GM18867 (cell line): ENCODE data around the gene MCUR1.
A peak's percentile ranks its signal among the peaks of the same experiment; 100 is the strongest.
"Not testable (repeated sequence)": the region's sequence is repeated elsewhere in the genome, so short reads cannot be mapped to it uniquely, and the experiment has no call there.

ENCODE experiments used
- ATAC-seq: cut with Tn5 transposase; IDR thresholded peaks from one replicate; pipeline ENCODE4 v1.9.1; 2021; ENCODE audit warnings: mild to moderate bottlenecking, moderate library complexity; ENCODE audit not compliant: unreplicated experiment

The MCUR1 gene, protein sequence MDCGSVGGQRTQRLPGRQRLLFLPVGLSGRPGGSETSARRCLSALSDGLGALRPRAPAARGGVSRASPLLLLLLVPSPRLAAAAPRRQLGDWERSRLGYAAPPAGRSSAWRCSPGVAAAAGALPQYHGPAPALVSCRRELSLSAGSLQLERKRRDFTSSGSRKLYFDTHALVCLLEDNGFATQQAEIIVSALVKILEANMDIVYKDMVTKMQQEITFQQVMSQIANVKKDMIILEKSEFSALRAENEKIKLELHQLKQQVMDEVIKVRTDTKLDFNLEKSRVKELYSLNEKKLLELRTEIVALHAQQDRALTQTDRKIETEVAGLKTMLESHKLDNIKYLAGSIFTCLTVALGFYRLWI

DNA sequence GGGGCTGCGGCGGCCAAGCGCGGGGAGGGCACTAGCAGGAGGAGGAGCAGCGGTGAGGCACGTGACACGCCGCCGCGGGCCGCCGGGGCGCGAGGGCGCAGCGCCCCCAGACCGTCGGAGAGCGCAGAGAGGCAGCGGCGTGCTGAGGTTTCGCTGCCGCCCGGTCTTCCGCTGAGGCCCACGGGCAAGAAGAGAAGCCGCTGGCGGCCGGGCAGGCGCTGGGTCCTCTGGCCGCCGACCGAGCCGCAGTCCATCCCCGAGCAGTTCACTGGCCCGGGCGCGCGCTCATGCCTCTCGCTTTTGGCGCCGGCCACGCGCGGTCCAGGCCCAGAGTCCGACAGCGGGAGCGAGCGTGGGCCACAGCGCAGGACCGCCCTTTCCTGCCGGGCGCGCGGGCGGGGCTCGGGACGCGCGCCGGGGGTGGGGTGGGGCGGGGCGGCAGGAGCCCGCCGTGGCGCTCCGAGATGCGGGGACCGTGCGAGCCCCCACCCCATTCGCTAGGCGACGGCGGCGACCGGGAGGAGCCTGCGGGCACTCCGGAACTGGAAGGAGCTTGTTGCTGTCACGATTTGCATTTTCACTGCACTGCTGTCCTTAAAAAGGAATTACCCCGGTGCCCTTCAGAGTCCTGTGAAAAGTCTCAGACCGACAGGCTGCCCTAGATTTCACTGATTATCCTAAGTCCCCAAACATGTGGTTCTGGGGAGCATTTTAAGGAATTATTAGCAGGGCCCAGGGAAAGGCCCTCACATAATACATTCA lies at the start of gene MCUR1:
MCUR1 (minus strand) TSS at position 382 of the 762 bp plus-strand sequence; CDS start at position 254, 128 bp downstream.
- peak; percentile 84 for ATAC-seq

DNA sequence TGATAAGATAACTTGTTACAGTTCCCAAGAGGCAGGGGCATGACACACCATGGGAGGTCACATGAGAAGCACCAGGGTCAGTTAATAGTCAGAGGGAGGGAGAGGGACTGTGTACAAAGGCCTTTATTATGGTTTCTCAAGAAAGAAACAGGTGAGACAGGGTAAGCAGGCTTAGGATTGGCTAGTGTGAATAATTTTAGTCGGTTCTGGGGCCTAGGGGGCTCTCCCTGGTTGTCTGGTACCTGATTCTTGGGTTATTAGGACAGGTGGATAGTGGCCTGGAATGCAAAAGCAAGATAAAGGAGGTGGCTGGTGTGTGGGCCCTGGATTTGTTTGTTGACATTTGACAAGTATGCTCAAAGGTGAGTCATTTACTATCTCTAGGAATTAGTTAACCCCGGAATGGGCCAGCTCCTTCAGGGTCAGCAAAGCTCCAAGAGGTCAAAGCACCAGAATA lies 49.4 kb upstream of the MCUR1 start:
- ATAC-seq, result no peak

DNA sequence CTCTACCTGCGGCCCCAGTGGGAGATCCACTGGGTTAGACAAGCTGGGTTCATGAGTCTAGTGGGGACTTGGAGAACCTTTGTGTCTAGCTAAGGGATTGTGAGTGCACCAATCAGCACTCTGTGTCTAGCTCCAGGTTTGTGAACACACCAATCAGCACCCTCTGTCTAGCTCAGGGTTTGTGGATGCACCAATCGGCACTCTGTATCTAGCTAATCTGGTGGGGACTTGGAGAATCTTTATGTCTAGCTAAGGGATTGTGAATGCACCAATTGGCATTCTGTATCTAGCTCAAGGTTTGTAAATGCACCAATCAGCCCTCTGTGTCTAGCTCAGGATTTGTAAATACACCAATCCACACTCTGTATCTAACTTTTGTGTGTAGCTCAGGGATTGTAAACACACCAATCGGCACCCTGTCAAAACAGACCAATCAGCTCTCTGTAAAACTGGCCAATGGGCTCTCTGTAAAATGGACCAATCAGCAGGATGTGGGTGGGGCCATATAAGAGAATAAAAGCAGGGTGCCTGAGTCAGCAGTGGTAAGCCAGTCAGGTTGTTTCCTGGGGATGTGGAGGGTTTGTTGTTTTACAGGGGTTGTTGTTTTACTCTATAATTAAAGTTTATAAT lies 46.3 kb upstream of the MCUR1 start:
- ATAC-seq, result not testable (repeated sequence)

DNA sequence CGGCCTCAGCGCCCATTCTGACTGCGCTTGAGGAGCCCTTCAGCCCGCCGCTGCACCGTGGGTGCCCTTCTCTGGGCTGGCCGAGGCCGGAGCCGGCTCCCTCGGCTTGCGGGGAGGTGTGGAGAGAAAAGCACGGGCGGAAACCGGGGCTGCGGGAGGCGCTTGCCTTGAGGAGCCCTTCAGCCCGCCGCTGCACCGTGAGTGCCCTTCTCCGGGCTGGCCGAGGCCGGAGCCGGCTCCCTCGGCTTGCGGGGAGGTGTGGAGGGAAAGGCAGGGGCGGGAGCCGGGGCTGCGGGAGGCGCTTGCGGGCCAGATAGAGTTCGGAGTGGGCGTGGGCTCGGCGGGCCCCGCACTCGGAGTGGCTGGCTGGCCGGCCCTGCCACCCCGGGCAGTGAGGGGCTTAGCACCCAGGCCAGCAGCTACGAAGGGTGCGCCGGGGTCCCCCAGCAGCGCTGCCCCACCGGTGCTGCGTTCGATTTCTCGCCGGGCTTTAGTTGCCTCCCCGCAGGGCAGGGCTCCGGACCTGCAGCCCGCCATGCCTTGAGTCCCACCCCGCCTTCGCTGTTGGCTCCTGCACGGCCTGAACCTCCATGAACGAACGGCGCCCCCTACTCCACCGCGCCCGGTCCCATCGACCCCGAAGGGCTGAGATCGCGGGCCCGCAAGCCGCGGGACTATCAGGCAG lies 45.7 kb upstream of the MCUR1 start:
- ATAC-seq, result no peak

DNA sequence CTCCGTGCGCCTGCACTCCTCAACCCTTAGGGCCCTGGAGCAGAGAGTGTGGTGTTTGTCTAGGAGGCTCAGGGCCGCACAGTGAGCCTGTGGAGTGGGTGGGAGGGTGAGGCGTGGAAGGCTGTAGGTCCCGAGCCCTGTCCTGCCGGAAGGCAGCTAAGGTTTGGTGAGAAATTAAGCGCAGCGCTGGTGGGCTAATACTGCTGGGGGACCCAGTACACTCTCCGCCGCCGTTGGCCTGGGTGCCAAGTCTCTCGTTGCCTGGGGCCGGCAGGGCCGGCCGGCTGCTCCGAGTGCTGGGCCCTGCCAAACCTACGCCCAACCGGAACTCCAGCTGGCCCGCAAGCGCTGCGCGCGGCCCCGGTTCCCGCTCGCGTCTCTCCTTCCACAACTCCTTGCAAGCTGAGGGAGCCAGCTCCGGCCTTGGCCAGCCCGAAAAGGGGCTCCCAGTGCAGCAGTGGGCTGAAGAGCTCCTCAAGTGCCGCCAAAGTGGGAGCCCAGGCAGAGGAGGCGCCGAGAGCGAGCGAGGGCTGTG lies 40.4 kb upstream of the MCUR1 start:
- ATAC-seq, result no peak

DNA sequence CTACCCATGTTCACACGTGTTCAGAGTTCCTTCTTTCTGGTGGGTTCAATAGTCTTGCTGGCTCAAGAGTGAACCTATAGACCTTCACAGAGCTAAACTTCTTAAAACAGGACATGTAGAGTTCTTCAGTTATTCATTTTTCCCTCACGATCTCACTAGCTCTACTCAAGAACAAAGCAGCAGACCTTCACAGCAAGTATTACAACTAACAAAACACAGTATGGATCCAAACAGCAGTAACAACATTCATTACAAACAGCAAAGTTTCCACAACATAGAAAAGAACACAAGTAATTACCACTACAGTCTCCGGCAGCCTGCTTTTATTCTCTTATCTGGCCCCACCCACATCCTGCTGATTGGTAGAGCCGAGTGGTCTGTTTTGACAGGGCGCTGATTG lies 39.5 kb upstream of the MCUR1 start:
- ATAC-seq, result no peak

DNA sequence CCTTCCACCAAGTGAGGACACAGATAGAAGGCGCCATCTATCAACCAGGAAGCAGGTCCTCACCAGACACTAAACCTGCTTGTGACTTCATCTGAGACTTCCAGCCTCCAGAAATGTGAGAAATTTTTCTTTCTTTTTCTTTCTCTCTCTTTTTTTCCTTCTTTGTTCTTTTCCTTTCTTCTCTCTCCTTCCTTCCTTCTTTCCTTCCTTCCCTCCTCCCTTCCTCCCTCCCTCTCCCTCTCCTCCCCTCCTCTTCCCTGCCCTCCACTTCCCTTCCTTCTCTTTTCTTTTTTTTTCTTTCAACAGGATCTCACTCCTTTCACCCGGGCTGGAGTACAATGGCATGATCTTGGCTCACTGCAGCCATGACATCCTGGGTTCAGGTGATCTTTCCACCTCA lies 37.4 kb upstream of the MCUR1 start:
- no peak for ATAC-seq

DNA sequence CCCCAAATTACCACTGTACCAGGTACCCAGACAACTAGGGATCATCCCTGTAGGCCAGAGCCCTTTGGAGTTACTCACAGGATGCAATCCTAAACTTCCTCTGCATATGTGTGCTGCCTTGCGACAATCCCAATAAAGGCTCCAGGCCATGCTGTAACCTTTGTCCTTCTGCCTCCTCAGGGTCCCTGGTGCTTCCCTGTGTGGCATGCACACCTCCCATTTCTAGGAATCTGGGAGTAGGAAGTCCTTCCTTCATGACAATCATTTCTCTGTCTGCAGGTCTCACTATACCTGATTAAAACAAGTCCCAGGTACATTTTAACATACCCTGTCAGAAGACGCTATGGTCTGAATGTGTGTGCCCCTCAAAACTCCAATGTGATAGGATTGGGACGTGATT lies 37.0 kb upstream of the MCUR1 start:
- ATAC-seq, result no peak

DNA sequence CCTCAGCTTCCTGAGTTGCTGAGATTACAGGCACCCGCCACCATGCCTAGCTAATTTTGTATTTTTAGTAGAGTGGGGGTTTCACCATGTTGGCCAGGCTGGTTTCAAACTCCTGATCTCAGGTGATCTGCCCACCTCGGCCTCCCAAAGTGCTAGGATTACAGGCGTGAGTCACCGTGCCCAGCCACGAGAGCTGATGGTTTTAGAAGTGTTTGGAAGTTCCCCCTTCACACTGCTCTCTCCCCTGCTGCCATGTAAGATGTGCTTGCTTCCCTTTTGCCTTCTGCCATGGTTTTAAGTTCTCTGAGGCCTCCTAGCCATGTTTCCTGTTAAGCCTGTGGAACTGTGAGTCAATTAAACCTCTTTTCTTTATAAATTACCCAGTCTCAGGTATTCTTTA lies 36.3 kb upstream of the MCUR1 start:
- not testable (repeated sequence) for ATAC-seq

DNA sequence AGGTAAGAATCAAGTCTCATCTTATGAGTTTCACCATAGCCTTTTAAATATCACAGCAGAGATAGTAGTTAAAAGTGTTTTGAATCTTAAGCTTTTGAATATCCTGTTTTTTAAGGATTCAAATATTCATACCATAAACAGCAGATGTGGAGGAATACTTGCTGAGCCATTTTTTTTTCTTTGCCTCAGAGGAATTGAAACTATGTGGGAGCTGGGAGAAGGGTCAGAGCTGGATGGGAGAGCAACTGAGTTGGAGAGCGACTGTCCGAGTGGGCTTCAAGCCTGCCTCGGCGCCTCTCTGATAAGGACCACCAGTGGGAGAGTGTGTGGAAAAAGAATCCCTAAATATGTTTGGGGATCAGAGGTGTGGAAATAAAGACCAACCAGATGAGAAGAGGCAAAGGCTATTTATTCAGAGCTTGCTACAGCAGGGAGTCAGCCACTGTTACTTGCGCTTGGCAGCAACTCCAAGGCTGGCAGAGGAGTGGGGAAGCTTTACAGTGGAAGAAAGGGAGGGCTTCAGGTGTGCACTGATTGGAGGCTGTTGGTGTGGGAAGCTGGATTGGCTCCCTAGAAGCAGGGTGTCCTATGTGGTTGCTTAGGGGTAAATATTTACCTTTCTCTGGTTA lies 34.3 kb upstream of the MCUR1 start:
- no peak for ATAC-seq

DNA sequence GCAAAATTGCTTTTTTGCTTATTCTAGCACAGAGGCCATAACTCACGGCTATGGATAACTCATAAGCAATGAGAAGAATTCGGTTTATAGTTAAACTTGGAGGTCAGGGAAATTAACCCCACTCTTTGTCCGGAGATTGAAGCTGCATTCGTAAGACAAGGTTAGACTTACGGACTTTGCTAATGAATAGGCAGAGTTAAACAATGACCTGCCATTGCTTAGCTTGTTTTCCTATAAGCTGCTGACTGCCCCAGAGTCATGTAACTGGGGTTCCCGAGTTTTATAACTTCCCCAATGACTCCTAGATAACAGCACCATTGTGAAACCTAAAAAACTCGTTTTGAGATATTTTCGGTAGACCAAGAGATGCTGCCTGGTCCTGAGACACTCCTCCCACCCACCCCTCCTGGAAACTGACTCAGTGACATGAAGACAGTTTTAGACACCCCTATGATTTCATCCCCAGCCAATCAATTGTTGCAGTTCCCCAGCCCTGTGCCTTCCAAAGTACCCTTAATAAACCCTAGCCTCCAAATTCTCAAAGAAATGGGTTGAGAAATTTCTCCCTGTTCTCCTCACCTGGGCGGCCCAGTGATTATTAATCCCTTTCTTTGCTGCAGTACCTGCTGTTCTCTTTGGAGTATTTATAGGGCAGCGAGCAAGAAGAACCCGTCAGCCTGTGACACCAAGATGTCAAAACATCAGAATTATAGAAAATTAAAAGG lies 33.1 kb upstream of the MCUR1 start:
- ATAC-seq, result no peak

DNA sequence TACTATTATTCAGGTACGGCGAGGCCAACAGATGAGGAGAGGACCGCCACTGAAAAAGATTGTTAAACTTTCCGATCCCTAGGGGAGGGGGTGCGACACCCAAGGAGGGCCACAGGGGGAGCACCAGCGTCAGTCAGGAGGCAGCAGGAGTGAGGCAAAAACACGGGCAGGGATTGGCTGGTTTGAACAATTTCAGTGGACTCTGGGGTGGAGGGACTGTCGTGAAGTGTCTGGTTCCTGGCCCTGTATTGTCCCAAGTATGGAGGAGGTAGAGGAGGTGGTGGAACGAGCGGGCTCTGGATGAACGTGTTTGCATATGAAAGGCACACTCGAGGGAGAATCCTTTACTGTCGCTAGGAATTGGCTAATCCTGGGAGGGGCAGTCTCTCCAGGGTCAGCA lies 32.5 kb upstream of the MCUR1 start:
- ATAC-seq, result no peak

DNA sequence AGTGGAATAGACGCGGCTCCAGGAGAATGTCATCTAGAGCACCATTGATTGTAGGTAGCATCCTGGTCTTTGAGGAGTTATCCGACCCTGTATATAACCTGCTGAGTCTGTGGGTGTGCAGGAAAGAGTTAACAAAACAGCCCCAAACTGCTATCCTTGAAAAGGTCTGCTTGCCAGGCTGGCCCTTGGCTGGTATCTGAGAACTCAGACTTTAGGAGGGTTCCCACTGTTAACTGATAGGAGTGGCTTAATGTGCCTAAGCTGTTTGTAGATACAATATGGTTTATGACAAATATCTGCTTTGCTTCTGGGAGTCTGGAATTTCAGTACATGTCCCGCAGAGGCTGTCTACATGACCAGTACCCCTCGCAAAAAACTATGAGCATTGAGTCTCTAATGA lies 27.6 kb upstream of the MCUR1 start:
- no peak for ATAC-seq

DNA sequence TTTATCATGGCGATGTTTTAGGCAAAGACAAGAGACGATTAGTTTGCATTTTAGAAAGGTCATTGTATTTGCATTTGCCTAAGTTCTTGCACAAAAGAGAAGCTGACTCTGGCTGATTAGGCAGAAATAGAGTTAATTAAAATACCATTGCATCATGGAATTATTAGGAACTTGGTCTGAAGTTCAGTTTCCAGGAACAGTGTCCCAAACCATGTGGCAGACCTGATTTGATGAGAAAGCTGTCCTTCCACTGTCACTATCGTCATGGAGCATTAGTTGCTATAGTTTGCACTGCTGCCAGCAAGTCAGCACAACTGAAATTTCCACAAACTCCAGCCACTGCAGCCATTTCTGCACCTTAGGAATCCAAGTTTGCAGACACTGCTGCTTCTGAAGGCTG lies 24.3 kb upstream of the MCUR1 start:
- ATAC-seq, result no peak

DNA sequence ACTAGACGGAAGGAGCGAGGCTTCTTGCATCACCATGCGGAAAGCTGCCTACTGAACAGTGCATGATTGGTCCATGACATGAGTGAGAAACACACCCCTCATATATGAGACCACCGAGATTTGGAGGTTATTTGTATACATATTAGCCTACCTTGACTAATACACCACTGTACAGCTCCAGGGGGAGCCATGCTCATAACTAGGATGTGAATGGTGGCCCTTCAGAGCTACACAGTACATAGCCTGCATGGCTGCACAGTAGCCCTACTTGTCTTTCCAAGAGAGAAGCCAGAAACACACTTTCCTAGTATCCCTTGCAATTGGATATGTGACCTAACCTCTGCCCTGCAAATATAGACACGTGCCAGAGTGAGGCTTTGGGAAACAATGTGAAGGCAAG lies 21.8 kb upstream of the MCUR1 start:
- no peak for ATAC-seq

DNA sequence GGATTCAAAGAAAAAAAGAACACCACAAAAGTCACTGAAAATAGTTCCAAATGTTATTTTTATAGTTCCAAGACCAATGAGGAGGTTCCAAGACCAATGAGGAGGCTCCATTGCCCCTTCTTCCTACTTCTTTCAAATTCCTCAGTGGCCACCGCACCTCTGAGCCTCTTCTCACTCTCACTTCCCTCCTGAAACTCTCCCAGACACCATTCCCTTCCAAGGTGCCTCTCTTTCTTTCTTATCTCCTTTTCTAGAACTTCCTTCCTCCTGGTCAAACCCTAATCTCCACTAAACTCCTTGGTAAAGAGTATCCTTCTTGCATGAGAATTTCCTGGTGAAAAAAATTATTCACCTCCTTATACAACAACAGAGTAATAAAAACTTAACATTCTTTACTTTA lies 20.4 kb upstream of the MCUR1 start:
- ATAC-seq, result no peak

DNA sequence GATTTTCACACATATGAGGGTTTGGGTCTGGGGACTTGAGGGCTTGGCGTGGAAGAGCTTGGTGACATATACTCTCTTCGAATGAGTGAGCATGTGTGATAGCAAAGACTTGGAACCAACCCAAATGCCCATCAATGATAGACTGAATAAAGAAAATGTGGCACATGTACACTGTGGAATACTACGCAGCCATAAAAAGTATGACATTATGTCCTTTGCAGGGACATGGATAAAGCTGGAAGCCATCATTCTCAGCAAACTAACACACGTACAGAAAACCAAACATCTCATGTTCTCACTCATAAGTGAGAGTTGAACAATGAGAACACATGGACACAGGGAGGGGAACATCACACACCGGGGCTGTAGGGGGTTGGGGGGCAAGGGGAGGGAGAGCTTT lies 19.7 kb upstream of the MCUR1 start:
- ATAC-seq, result not testable (repeated sequence)

DNA sequence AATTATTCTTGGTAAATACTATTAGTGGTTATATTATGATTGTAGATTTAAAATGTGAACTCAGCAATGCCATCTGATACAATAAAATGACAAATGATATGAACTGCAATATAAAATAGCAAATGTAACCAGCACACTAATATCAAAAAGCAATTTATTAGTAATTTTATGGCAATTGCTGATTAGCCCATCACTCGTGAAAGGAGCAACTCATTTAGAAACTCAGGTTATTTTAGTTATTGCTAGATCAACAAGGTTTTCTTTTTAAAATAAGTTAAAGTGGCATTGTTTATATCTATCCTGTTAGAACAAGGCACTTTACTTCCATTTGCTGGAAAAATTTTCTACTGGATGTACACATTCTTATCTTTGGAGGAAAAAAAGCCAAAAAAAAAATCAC lies 18.4 kb upstream of the MCUR1 start:
- no peak for ATAC-seq

DNA sequence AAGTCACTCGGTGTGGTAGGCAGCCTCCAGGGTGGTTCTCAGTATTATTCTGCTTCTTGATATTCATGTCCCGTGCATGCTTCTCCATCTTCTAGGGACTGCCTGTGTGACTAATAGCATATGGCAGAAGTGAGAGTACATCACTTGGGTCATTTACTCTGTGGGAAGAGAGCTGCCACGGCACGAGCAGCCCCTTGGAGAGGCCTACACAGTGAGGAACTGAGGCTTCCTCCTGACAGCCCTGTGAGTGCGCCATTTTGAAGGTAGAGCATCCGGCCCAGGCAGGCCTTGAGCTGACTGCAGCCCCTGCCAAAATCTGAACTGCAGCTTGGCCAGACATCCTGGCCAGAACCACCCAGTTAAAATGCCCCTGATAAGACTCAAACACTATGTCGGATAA lies 17.3 kb upstream of the MCUR1 start:
- peak; percentile 42 for ATAC-seq

DNA sequence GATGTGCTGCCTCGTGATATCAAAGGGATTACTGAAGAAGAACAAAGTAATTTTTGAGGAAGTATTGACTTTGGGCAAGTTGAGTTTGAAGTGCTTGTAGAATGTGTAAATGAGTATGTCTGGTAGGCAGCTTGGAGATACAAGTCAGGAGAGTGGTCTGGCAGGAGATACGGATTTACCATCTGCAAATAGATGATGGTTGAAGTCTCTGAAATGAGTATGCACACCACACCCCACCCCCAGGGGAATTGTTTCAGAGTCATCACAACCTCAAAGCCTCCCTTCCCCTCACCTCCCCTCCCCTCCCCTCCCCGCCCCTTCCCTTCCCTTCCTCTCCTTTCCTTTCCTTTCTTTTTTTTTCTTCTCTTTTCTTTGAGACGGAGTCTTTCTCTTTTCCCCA lies 16.4 kb upstream of the MCUR1 start:
- no peak for ATAC-seq
